ENCODE results near the gene SLCO2A1. TPM values are rescaled to one million over a fixed set of nuclear protein-coding genes. Genes with fewer than 3 reads are reported as not detected.

The SLCO2A1 gene
- total and polyA plus RNA-seq, 2 donors (not counting 1 experiment from before 2014, with no cell fraction given), result not detected

DNA sequence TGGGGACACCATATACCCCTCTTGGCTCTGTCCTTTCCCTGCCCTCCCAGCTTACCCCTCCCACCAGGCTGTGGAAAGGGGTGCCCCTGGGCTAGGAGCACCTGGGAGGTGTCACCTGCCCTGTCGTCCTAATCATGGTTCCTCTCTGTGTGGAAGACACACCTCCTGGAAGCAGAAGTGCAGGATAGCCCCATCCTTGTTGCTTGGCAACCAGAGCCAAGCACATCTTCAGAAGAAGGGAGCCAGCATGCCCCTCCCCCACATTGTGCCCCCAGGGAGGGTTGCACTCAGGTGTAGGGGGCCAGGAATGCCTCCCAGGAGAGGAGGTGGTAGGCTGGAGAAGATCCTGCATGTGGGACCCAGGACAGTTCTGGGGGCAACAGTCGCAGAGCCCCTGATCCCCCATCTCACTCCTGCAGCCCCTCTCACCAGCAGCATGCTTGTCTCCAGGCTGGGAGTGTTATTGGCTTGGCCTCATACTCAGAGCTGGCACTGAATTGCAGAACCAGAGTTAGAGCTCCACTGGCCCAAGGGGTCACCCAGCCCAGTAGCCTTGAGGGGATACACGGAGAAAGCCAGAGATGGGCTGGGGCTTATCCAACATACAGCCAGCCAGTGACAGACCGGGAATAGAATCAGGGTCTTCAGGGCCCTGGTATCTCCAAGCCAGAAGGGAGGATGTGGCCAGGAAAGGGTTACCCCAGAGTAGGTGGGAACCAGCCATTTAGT is 142.5 kb downstream of the SLCO2A1 start:
- Mint-ChIP-seq H3K9me3 (ENCODE audit: insufficient read depth) (peaks cover under 1% of the 10 kb centered on the region), H3K4me3 (no peak overlapping the region), H3K27me3 (peaks cover 38% of the 10 kb centered on the region), H3K4me1 (no peaks in the 10 kb centered on the region), H3K27ac (no peak overlapping the region)
- Histone ChIP-seq H4K20me1 (ENCODE audit: control insufficient read depth, insufficient read depth, low read length, poor library complexity, severe bottlenecking) (no peaks in the 10 kb centered on the region), H3K79me2 (ENCODE audit: control insufficient read depth, insufficient read depth, low read length) (no peaks in the 10 kb centered on the region), H3K4me3 (ENCODE audit: control extremely low read depth in 1 of 5, extremely low read depth in 1 of 5, insufficient read depth in 1 of 5, low read depth in 2 of 5, low read length in 4 of 5) (no peak overlapping the region), H3K4me1 (ENCODE audit: control insufficient read depth in 2 of 2, insufficient read depth in 2 of 2, low read length in 2 of 2) (no peaks in the 10 kb centered on the region), H3K4me2 (replicated peaks; ENCODE audit: low read depth, low read length, poor library complexity, severe bottlenecking) (no peak overlapping the region), H3K27me3 (replicated peaks in 1 of 4; ENCODE audit: control extremely low read depth in 1 of 4, control insufficient read depth in 3 of 4, insufficient read depth in 4 of 4, low read length in 3 of 4) (no peaks in the 10 kb centered on the region), H3K27ac (ENCODE audit: low read length in 2 of 2) (no peak overlapping the region), H2AFZ (ENCODE audit: insufficient read depth, low read depth, low read length, poor library complexity, severe bottlenecking) (no peak overlapping the region), H3K9me3 (ENCODE audit: control extremely low read depth in 1 of 3, control insufficient read depth in 2 of 3, insufficient read depth in 1 of 3, low read length in 2 of 3) (peaks cover 0 to 5% (median 0%) of the 10 kb centered on the region in 3 donors), H3K9ac (ENCODE audit: low read length) (no peak overlapping the region), H3K36me3 (replicated peaks in 1 of 2; ENCODE audit: control extremely low read depth in 1 of 2, control insufficient read depth in 1 of 2, extremely low read depth in 1 of 2, insufficient read depth in 2 of 2, low read length in 1 of 2) (no peaks in the 10 kb centered on the region)
- POLR2A ChIA-PET, result no interaction called here
- ATAC-seq (ENCODE audit: low read depth) (no peak), DNase-seq (no peak)
- intact Hi-C loops (cut with micrococcal nuclease), result no loop called here
- TF ChIP-seq EZH2 (IDR thresholded peaks at IDR 0.05; ENCODE audit: borderline replicate concordance, insufficient read depth, low read depth, low read length, poor library complexity, severe bottlenecking), result no peak
- TF ChIP-seq, protein P1, sequence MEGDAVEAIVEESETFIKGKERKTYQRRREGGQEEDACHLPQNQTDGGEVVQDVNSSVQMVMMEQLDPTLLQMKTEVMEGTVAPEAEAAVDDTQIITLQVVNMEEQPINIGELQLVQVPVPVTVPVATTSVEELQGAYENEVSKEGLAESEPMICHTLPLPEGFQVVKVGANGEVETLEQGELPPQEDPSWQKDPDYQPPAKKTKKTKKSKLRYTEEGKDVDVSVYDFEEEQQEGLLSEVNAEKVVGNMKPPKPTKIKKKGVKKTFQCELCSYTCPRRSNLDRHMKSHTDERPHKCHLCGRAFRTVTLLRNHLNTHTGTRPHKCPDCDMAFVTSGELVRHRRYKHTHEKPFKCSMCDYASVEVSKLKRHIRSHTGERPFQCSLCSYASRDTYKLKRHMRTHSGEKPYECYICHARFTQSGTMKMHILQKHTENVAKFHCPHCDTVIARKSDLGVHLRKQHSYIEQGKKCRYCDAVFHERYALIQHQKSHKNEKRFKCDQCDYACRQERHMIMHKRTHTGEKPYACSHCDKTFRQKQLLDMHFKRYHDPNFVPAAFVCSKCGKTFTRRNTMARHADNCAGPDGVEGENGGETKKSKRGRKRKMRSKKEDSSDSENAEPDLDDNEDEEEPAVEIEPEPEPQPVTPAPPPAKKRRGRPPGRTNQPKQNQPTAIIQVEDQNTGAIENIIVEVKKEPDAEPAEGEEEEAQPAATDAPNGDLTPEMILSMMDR (IDR thresholded peaks at IDR 0.05), result no peak
- 85% methylated on average over 4 of the region's 4 CpGs for WGBS (ENCODE audit: insufficient coverage)
- CTCF ChIA-PET, result no interaction called here

DNA sequence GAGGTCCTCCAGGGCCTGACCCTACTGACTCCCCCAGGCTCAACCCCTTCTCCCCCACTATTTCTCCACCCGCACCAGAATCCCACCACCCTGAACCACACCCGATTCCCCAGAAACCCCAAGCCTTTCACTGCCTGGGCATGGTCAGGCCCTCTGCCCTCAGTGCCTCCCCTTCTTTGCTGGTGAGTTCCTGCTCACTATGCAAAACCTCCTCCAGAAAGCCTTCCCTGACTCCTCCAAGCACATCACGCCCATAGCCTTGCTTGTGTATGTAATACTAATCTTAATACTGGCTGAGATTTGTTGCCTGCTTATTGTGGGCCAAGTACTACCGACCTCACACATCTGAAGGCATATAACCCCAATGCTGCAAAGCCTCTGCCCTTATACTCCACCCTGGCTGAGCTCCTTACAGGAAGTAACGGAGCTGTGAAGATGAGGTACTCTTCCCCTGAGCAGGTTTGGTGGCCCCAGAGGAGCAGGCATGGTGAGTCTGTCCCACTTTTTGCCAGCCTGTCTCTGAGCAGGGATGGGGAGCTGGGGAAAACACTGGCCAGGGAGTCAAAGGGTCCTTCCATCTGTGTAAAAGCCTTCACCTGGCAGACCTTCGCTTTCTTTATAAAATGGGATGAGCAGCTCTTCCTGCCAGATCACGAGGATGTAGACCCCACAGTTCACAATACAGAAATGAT is 143.5 kb downstream of the SLCO2A1 start:
- Histone ChIP-seq H3K36me3 (replicated peaks in 1 of 2; ENCODE audit: control extremely low read depth in 1 of 2, control insufficient read depth in 1 of 2, extremely low read depth in 1 of 2, insufficient read depth in 2 of 2, low read length in 1 of 2) (no peaks in the 10 kb centered on the region), H3K4me2 (replicated peaks; ENCODE audit: low read depth, low read length, poor library complexity, severe bottlenecking) (no peak overlapping the region), H3K9ac (ENCODE audit: low read length) (no peak overlapping the region), H2AFZ (ENCODE audit: insufficient read depth, low read depth, low read length, poor library complexity, severe bottlenecking) (no peak overlapping the region), H3K27ac (ENCODE audit: low read length in 2 of 2) (no peak overlapping the region), H3K27me3 (replicated peaks in 1 of 4; ENCODE audit: control extremely low read depth in 1 of 4, control insufficient read depth in 3 of 4, insufficient read depth in 4 of 4, low read length in 3 of 4) (no peaks in the 10 kb centered on the region), H3K4me3 (ENCODE audit: control extremely low read depth in 1 of 5, extremely low read depth in 1 of 5, insufficient read depth in 1 of 5, low read depth in 2 of 5, low read length in 4 of 5) (no peak overlapping the region), H4K20me1 (ENCODE audit: control insufficient read depth, insufficient read depth, low read length, poor library complexity, severe bottlenecking) (no peaks in the 10 kb centered on the region), H3K79me2 (ENCODE audit: control insufficient read depth, insufficient read depth, low read length) (no peaks in the 10 kb centered on the region), H3K4me1 (ENCODE audit: control insufficient read depth in 2 of 2, insufficient read depth in 2 of 2, low read length in 2 of 2) (no peaks in the 10 kb centered on the region), H3K9me3 (ENCODE audit: control extremely low read depth in 1 of 3, control insufficient read depth in 2 of 3, insufficient read depth in 1 of 3, low read length in 2 of 3) (peaks cover 0 to 10% (median 0%) of the 10 kb centered on the region in 3 donors)
- H3K27ac Mint-ChIP-seq, result no peak overlapping the region
- peaks cover 28% of the 10 kb centered on the region for H3K27me3 Mint-ChIP-seq
- intact Hi-C loops (cut with micrococcal nuclease), result no loop called here
- peaks cover 4% of the 10 kb centered on the region for H3K9me3 Mint-ChIP-seq (ENCODE audit: insufficient read depth)
- no peak overlapping the region for H3K4me3 Mint-ChIP-seq
- DNase-seq (no peak), ATAC-seq (ENCODE audit: low read depth) (no peak)
- H3K4me1 Mint-ChIP-seq, result no peaks in the 10 kb centered on the region
- POLR2A ChIA-PET, result no interaction called here
- TF ChIP-seq EZH2 (IDR thresholded peaks at IDR 0.05; ENCODE audit: borderline replicate concordance, insufficient read depth, low read depth, low read length, poor library complexity, severe bottlenecking), result no peak
- TF ChIP-seq, protein P1 (IDR thresholded peaks at IDR 0.05), result no peak
- CTCF ChIA-PET, result no interaction called here
- 100% methylated on average over 3 of the region's 7 CpGs for WGBS (ENCODE audit: insufficient coverage)
